Measurements from ENCODE around the gene TBC1D12. TPM values are rescaled to one million over a fixed set of nuclear protein-coding genes. Genes with fewer than 3 reads are reported as not detected.

Gene TBC1D12
- 1 to 10 TPM in 3 of 6 donors, under 1 TPM in 3; 0.31 to 2.4 (median 0.96) TPM for polyA plus RNA-seq (ENCODE audit: low read depth in 6 of 6)

DNA sequence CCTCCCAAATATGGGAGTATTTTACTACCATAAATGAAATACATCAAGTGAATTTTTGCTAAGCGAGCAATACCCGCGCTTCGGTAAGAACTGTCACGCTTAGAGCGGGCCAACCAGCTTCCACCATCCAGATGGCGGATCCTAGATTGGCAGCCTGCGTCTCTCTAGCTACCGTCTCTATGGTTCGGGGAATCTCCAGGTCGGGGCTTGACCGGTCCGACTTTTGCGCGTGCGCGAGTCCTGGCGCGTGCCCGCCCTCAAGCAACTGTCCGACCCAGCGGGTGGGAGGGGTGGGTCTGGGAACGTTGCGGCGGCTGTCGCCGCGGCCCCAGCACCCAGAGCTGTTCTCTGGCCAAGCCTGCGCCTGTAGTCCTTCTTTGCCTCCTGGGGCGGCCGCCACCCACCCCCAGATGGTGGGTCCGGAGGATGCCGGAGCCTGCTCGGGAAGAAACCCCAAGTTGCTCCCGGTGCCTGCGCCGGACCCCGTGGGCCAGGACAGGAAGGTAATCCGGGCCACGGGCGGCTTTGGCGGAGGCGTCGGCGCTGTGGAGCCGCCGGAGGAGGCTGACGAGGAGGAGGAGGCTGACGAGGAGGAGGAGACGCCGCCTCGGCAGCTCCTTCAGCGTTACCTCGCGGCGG, at the start of gene TBC1D12:
TSS of gene TBC1D12 (plus strand) at position 338 of the 639 bp plus-strand sequence. CDS start at position 411, 73 bp downstream.
- H3K9me3 Mint-ChIP-seq, result peaks cover 0 to 7% (median 0%) of the 10 kb centered on the region in 7 donors
- H3K27ac Mint-ChIP-seq, result peak within 1 kb of the TSS in 5 of 6 donors; percentile 29 to 95 (median 90)
- H3K27me3 Mint-ChIP-seq, result peaks cover 20 to 48% (median 29%) of the 10 kb centered on the region in 3 donors
- H3K36me3 Mint-ChIP-seq, result no peaks in the 10 kb centered on the region
- ATAC-seq (ENCODE audit: low read depth in 2 of 2) (peak; percentile 42 to 48), DNase-seq (peak; percentile 31)
- H3K4me3 Mint-ChIP-seq, result peak within 1 kb of the TSS; percentile 81 to 95 (median 94)
- H3K4me1 Mint-ChIP-seq, result peaks cover 5 to 14% (median 10%) of the 10 kb centered on the region in 3 donors

GRCh38 chr10:94353336-94353735, 49.0 kb upstream of the TBC1D12 start:
- Mint-ChIP-seq H3K27ac (peak overlapping the region in 1 of 6 donors; percentile 65), H3K9me3 (no peaks in the 10 kb centered on the region), H3K27me3 (no peaks in the 10 kb centered on the region), H3K4me1 (peaks cover 2 to 8% (median 5%) of the 10 kb centered on the region in 3 donors), H3K36me3 (peaks cover 12 to 28% of the 10 kb centered on the region in 2 donors), H3K4me3 (no peak overlapping the region)
- ATAC-seq (ENCODE audit: low read depth in 2 of 2) (no peak), DNase-seq (no peak)

DNA sequence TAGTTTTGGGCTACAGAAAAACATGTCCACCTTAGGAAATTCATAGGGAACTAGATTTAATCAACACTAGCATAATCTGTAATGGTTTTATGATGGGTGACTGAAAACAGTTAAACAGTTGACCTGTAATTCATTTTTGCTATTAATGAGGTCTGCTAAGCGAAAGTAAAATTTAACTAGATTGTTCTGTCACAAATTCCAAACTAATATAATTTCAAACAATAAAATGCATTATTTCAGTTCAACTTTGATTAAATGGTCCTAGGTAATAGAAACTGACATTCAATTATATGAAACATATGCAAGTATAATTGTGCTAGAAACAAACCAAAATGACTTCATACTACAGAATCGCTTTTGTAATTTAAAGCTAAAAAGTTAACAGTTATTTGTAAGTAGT, 46.5 kb upstream of the TBC1D12 start:
- Mint-ChIP-seq H3K27me3 (no peaks in the 10 kb centered on the region), H3K4me1 (peaks cover 17 to 25% (median 21%) of the 10 kb centered on the region in 3 donors), H3K4me3 (no peak overlapping the region), H3K9me3 (no peaks in the 10 kb centered on the region), H3K27ac (no peak overlapping the region), H3K36me3 (peaks cover 12 to 35% of the 10 kb centered on the region in 2 donors)
- ATAC-seq (ENCODE audit: low read depth in 2 of 2) (no peak), DNase-seq (no peak)

- ATAC-seq (ENCODE audit: low read depth in 2 of 2) (no peak), DNase-seq (no peak)
- no peaks in the 10 kb centered on the region for H3K9me3 Mint-ChIP-seq
- H3K4me3 Mint-ChIP-seq, result no peak overlapping the region
- no peaks in the 10 kb centered on the region for H3K27me3 Mint-ChIP-seq
- H3K36me3 Mint-ChIP-seq, result peaks cover 12 to 29% of the 10 kb centered on the region in 2 donors
- no peak overlapping the region for H3K27ac Mint-ChIP-seq
- H3K4me1 Mint-ChIP-seq, result peaks cover 17 to 32% (median 27%) of the 10 kb centered on the region in 3 donors
Observed at GRCh38 chr10:94357193-94357592, 45.1 kb upstream of the TBC1D12 start.

DNA sequence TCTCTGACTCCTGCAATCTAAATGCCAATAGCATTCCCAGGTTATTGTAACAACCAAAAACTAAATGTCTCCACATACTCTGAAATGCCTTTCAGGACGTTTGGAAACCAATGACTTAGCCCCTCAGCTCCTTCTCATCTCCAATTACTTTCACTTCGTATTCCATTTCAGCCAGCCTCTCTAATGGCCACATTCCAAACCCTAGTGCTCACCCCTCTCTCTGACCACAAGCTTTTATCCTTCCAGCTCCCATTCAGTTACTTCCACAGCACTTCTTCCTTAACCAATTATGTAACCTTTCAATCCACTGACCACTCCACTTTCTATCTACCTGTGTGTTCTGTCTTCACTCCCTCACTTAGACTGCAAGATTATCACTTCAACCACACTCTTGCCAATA, 43.9 kb upstream of the TBC1D12 start:
- H3K36me3 Mint-ChIP-seq, result peaks cover 12 to 29% of the 10 kb centered on the region in 2 donors

DNA sequence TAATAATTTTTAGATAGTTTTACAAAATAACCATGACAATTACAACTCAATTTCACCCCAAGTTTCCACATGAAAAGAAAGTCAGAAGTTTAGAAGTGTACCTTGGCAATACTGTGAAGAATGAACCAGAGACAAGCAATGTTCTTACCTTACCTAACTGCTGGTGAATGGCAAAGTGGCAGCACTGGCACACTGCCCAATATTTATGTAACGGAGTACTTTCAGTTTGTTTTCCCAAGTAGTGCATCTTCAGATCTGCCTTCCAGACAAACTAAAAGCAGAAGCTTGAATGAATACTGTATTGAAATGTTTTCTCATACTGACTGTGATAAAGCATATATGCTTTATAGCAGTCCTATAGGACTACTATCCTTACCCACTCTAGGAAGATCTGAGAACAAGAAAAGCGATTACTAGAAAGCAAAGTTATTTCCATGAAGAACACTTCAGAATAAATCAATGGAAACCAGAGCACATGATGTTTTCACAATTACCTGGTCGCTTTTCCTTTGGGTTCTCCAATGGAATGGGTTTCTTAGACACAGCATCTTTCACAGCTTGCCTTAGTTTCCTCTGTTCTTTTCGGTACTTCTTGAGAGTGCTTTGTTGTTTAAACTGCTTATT, 41.1 kb upstream of the TBC1D12 start:
- DNase-seq, result no peak
- H3K4me3 Mint-ChIP-seq, result peak overlapping the region; percentile 91 to 99 (median 98)
- H3K27me3 Mint-ChIP-seq, result peaks cover 14 to 21% (median 16%) of the 10 kb centered on the region in 3 donors
- peaks cover 22 to 42% (median 34%) of the 10 kb centered on the region in 3 donors for H3K4me1 Mint-ChIP-seq
- peaks cover 0 to 2% (median 0%) of the 10 kb centered on the region in 7 donors for H3K9me3 Mint-ChIP-seq
- H3K36me3 Mint-ChIP-seq, result peaks cover 12 to 32% of the 10 kb centered on the region in 2 donors
- H3K27ac Mint-ChIP-seq, result peak overlapping the region; percentile 98 to 100 (median 100)
- no peak for ATAC-seq (ENCODE audit: low read depth in 2 of 2)

More for the DNA sequence above, 43.9 kb upstream of the TBC1D12 start:
- no peak overlapping the region for H3K4me3 Mint-ChIP-seq
- no peaks in the 10 kb centered on the region for H3K27me3 Mint-ChIP-seq
- ATAC-seq (ENCODE audit: low read depth in 2 of 2) (no peak), DNase-seq (no peak)
- no peaks in the 10 kb centered on the region for H3K9me3 Mint-ChIP-seq
- H3K4me1 Mint-ChIP-seq, result peaks cover 22 to 42% (median 31%) of the 10 kb centered on the region in 3 donors
- H3K27ac Mint-ChIP-seq, result peak overlapping the region in 3 of 6 donors; percentile 1 to 65 (median 44)

- peaks cover 0 to 2% (median 0%) of the 10 kb centered on the region in 7 donors for H3K9me3 Mint-ChIP-seq
- peak within 1 kb of the TSS; percentile 98 to 100 (median 100) for H3K27ac Mint-ChIP-seq
- peaks cover 12 to 22% of the 10 kb centered on the region in 2 donors for H3K36me3 Mint-ChIP-seq
- peaks cover 22 to 42% (median 34%) of the 10 kb centered on the region in 3 donors for H3K4me1 Mint-ChIP-seq
- DNase-seq, result peak; percentile 96
- peaks cover 14 to 21% (median 16%) of the 10 kb centered on the region in 3 donors for H3K27me3 Mint-ChIP-seq
- ATAC-seq (ENCODE audit: low read depth in 2 of 2), result peak; percentile 90 to 91
- H3K4me3 Mint-ChIP-seq, result peak within 1 kb of the TSS; percentile 91 to 99 (median 98)
Observed at GRCh38 chr10:94362360-94363250, 39.7 kb upstream of the TBC1D12 start, which contains the start of gene NOC3L. NOC3L (minus strand) TSS chr10:94362939; CDS start chr10:94362838, 101 bp downstream.

GRCh38 chr10:94363251-94363565, 39.1 kb upstream of the TBC1D12 start:
- no peak for DNase-seq
- peak in 1 of 2 donors; percentile 9 for ATAC-seq (ENCODE audit: low read depth in 2 of 2)
- Mint-ChIP-seq H3K4me3 (peak overlapping the region; percentile 91 to 99 (median 98)), H3K27me3 (peaks cover 14 to 21% (median 16%) of the 10 kb centered on the region in 3 donors), H3K27ac (peak overlapping the region; percentile 98 to 100 (median 100)), H3K4me1 (peaks cover 18 to 42% (median 31%) of the 10 kb centered on the region in 3 donors), H3K36me3 (peaks cover 9 to 17% of the 10 kb centered on the region in 2 donors), H3K9me3 (peaks cover 0 to 2% (median 0%) of the 10 kb centered on the region in 7 donors)

DNA sequence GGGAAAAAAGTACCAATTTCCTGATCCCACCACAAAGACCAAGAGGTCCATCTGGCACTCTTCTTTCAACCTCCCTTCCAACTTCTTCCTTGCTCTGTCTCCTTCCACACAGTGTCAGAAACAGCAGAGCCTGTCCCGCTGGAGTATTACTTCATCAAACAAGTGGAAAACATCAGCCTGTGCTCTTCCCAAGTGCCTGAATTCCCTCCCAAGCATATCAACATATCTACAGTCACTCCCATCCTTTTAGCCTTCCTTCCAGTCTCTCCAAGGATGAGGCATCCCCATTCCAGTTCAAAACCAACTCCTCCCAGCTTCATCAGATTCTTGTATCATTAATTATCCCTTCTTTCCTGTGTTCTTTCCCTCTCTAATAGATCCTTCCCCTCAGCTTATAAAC, 37.9 kb upstream of the TBC1D12 start:
- Mint-ChIP-seq H3K27me3 (peaks cover 19 to 32% (median 20%) of the 10 kb centered on the region in 3 donors), H3K4me3 (peak overlapping the region in 5 of 8 donors; percentile 1 to 74 (median 7)), H3K4me1 (peaks cover 11 to 32% (median 18%) of the 10 kb centered on the region in 3 donors), H3K27ac (peak overlapping the region in 2 of 6 donors; percentile 3 to 33), H3K36me3 (peaks cover 0 to 8% of the 10 kb centered on the region in 2 donors), H3K9me3 (peaks cover 0 to 2% (median 0%) of the 10 kb centered on the region in 7 donors)
- ATAC-seq (ENCODE audit: low read depth in 2 of 2) (no peak), DNase-seq (no peak)

DNA sequence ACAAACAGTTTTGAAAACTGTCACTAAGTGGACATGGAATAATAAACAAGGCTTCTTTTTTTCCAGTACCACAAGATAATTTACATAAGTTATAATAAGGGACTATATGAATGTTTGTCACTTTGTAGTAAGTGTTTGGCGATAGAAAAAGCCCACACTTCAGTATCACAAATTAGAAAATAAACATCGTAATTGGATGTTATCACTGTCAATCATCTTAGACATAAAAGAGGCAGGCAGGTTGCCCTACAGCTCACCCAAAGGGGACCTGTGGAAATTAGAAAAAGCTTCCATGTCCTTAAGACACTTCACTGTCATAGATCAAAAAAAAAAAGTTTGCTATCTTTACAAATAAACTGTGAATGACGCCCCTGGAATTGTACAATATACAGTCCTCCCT, 36.0 kb upstream of the TBC1D12 start:
- ATAC-seq (ENCODE audit: low read depth in 2 of 2) (no peak), DNase-seq (no peak)
- Mint-ChIP-seq H3K27me3 (peaks cover 28 to 44% (median 30%) of the 10 kb centered on the region in 3 donors), H3K36me3 (peaks cover 0 to 3% of the 10 kb centered on the region in 2 donors), H3K9me3 (peaks cover 0 to 2% (median 0%) of the 10 kb centered on the region in 7 donors), H3K27ac (no peak overlapping the region), H3K4me1 (peaks cover 5 to 17% (median 10%) of the 10 kb centered on the region in 3 donors), H3K4me3 (peak overlapping the region in 1 of 8 donors; percentile 44)

- H3K36me3 Mint-ChIP-seq, result no peaks in the 10 kb centered on the region
- no peak overlapping the region for H3K4me3 Mint-ChIP-seq
- ATAC-seq (ENCODE audit: low read depth in 2 of 2) (no peak), DNase-seq (no peak)
- H3K27me3 Mint-ChIP-seq, result peaks cover 38 to 57% (median 50%) of the 10 kb centered on the region in 3 donors
- H3K27ac Mint-ChIP-seq, result no peak overlapping the region
- H3K9me3 Mint-ChIP-seq, result peaks cover 0 to 2% (median 0%) of the 10 kb centered on the region in 7 donors
- no peaks in the 10 kb centered on the region for H3K4me1 Mint-ChIP-seq
Observed at GRCh38 chr10:94370501-94370900, 31.8 kb upstream of the TBC1D12 start.

DNA sequence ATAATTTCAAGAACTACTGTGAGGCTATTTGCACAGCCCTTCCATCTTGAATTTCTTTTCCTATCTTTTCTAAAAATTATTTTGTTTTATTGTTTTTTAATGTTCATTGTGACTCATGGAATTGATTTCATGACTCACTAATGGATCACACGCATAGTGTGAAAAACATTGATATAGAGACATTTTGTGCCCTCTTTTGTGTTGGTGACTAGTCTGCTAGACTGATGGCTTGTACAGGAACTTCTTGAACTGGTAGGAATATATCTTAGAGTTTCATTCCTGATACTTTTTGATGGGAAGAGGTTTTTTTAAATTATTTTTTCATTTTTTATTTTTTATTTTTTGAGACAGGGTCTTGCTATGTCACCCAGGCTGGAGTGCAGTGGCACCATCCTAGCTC, 27.0 kb upstream of the TBC1D12 start:
- Mint-ChIP-seq H3K9me3 (peaks cover 0 to 2% (median 0%) of the 10 kb centered on the region in 7 donors), H3K27me3 (peaks cover 44 to 65% (median 61%) of the 10 kb centered on the region in 3 donors), H3K4me1 (no peaks in the 10 kb centered on the region), H3K4me3 (no peak overlapping the region), H3K36me3 (no peaks in the 10 kb centered on the region), H3K27ac (no peak overlapping the region)
- DNase-seq (no peak), ATAC-seq (ENCODE audit: low read depth in 2 of 2) (no peak)

Data from naive B cell (primary cell).